Gastrocnemius medialis (tissue), 4 donors: ENCODE data around the gene WDR12.

ENCODE experiments used
- CTCF ChIP-seq, 5 experiments: fragments of 450-650 bp in 3 of 5; fragments of 200-600 bp in 2 of 5; sonication (generic) in 2 of 5; IDR thresholded peaks in 4 of 5; conservative IDR thresholded peaks in 1 of 5; 1 replicate in 4 of 5; 2 replicates in 1 of 5; pipeline ENCODE4 v1.5.1; 2016 to 2019; ENCODE audit warnings: antibody characterized with exemption in 5 of 5, mild to moderate bottlenecking in 3 of 5, moderate library complexity in 3 of 5
- POLR2A ChIP-seq, 2 donors: fragments of 450-650 bp; IDR thresholded peaks; one replicate each; pipeline ENCODE4 v1.6.1; 2017; ENCODE audit warnings: antibody characterized with exemption in 2 of 2, mild to moderate bottlenecking in 2 of 2, moderate library complexity in 2 of 2

GRCh38 chr2:202932425-202933138, 21.1 kb upstream of the WDR12 start:
- TF ChIP-seq CTCF (IDR thresholded peaks at IDR 0.05 in 4 of 5, conservative IDR thresholded peaks at IDR 0.05 in 1 of 5) = no peak
- TF ChIP-seq POLR2A (IDR thresholded peaks at IDR 0.05) = no peak
